Measurements from ENCODE around the gene MPHOSPH6.
"Not testable (repeated sequence)": the region's sequence is repeated elsewhere in the genome, so short reads cannot be mapped to it uniquely, and the experiment has no call there.

MPHOSPH6 gene

DNA sequence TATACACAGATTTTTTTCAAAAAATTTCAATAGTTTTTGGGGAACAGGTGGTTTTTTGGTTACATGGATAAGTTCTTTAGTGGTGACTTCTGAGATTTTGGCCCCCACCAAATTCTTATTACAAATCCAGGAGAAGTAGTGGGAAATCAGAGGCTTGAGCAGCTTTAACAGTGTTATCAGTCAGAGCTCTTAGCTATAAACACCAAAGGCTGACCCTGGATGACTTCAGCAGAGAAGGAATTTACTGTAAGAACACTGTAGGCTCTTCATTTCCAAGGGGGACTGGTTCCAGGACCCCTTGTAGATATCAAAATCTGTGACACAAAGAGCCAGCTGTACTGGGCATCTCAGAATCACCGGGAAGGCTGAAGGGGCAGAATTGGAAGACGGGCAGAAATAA lies 17.8 kb downstream of the MPHOSPH6 start:
- TF ChIP-seq, protein P1, sequence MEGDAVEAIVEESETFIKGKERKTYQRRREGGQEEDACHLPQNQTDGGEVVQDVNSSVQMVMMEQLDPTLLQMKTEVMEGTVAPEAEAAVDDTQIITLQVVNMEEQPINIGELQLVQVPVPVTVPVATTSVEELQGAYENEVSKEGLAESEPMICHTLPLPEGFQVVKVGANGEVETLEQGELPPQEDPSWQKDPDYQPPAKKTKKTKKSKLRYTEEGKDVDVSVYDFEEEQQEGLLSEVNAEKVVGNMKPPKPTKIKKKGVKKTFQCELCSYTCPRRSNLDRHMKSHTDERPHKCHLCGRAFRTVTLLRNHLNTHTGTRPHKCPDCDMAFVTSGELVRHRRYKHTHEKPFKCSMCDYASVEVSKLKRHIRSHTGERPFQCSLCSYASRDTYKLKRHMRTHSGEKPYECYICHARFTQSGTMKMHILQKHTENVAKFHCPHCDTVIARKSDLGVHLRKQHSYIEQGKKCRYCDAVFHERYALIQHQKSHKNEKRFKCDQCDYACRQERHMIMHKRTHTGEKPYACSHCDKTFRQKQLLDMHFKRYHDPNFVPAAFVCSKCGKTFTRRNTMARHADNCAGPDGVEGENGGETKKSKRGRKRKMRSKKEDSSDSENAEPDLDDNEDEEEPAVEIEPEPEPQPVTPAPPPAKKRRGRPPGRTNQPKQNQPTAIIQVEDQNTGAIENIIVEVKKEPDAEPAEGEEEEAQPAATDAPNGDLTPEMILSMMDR (IDR thresholded peaks at IDR 0.05), result no peak
- no peak for DNase-seq (ENCODE audit: low spot score)
- Histone ChIP-seq H3K27ac (no peak overlapping the region), H3K4me3 (no peak overlapping the region)

DNA sequence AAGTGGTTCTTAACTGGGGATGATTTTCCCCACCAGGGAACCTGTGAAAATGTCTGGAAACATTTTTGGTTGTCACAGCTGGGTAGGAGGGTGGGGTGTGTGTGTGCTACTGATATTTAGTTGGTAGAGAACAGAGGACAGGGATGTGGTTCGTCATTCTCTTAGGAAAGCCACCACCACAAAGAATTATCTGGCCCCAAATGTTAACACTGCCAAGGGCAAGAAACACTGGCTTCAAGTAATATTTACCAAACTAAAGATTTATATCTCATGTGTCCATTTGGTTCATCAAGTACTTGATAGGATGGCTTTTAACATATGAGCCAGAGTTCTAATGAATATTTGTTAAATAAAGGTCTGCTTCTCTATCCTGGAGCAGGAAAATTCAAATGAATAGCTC lies 19.5 kb downstream of the MPHOSPH6 start:
- TF ChIP-seq, protein P1 (IDR thresholded peaks at IDR 0.05), result no peak
- Histone ChIP-seq H3K4me3 (no peak overlapping the region), H3K27ac (no peak overlapping the region)
- DNase-seq (ENCODE audit: low spot score), result no peak

DNA sequence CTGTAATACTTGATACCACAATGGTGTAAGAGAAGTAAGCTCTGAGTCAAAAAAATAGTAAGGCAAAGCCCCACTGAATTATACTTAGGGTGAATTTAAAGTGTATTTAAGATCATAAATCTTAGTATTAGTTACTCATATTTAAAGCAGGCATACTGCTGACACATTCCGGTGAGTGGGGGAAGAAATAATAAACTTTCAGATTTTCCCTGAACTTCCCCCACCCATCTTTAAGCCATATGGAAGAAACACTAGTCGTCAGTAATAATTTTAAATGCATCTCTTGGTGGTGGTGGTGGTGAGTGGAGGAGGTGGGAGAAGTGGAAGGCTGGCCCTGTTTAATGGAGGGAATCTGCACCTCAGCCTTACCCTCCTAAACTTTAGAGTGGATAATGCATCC lies 20.5 kb downstream of the MPHOSPH6 start:
- no peak for DNase-seq (ENCODE audit: low spot score)
- TF ChIP-seq, protein P1 (IDR thresholded peaks at IDR 0.05), result no peak
- no peak overlapping the region for H3K27ac ChIP-seq
- H3K4me3 ChIP-seq, result no peak overlapping the region

DNA sequence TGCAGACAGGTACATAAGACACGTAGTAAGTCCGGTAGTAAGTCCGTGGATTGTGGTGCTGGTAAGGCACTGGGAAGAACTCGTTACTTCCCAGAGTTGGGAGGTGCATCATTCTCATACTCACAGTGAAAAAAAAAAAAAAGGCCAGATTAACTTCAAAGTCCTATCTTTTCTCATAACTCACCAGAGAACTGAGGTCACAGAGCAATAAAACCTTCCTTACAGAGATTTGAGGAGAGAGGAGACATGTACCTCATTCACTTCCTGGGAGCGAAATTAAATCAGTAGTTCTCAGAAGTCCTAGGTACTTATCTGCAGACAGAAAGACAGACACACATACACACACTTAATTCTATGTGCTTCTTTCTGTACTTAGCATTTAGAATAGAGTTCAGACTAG lies 22.5 kb downstream of the MPHOSPH6 start:
- Histone ChIP-seq H3K27ac (no peak overlapping the region), H3K4me3 (no peak overlapping the region)
- TF ChIP-seq, protein P1 (IDR thresholded peaks at IDR 0.05), result no peak
- no peak for DNase-seq (ENCODE audit: low spot score)

DNA sequence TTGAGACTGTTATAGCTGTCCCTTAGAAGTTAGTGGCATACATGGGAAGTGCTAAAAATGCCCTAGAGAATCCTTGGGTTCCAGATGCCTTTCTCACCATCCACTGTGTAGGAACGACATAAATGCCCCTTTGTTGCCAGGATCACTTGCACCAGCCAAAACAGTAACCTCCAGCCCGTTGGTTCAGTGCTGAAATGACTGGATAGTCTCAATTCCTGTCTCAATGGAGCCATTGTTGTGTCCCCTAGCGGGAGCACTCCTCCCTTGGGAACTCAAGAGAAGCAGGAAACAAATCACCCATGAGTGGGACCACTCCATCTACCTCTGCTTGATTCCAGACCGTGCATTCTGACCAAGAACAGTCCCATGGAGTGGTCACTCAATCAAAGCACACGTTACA lies 23.1 kb downstream of the MPHOSPH6 start:
- TF ChIP-seq, protein P1 (IDR thresholded peaks at IDR 0.05), result no peak
- no peak overlapping the region for H3K27ac ChIP-seq

DNA sequence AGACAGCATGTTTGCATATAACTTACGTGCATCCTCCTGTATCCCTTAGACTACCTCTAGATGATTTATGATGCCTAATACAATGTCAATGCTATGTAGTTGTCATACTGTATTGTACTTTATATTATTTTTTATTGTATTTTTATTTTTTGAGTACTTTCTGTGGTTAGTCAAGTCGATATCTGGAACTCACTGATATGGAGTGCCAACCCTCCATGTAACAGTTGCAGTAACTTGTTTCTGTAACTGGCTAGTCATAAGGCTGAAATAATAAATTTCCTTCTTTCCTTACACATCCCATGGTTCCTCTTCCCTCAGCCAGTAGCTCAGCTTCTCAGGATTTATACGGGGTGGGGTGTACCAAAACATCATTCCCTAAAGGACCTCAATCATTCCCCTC lies 23.5 kb downstream of the MPHOSPH6 start:
- TF ChIP-seq, protein P1 (IDR thresholded peaks at IDR 0.05), result no peak
- Histone ChIP-seq H3K27ac (no peak overlapping the region), H3K4me3 (no peak overlapping the region)
- DNase-seq (ENCODE audit: low spot score), result no peak

More for the DNA sequence above, 23.1 kb downstream of the MPHOSPH6 start:
- no peak for DNase-seq (ENCODE audit: low spot score)
- no peak overlapping the region for H3K4me3 ChIP-seq

DNA sequence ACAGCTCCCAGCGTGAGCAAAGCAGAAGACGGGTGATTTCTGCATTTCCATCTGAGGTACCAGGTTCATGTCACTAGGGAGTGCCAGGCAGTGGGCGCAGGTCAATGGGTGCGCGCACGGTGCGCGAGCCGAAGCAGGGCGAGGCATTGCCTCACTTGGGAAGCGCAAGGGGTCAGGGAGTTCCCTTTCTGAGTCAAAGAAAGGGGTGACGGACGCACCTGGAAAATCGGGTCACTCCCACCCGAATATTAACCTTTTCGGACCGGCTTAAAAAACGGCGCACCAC lies 30.8 kb downstream of the MPHOSPH6 start:
- DNase-seq (ENCODE audit: low spot score); H3K27ac ChIP-seq; H3K4me3 ChIP-seq: not testable (repeated sequence)

All from coronary artery (tissue), 2 donors.